KMS-11 (cell line): ENCODE data around the gene TBL1X.

ENCODE experiments used
- H2AFZ ChIP-seq: fragments of 200-600 bp; sonication (generic); 2 replicates; pipeline ENCODE4 v1.6.1; 2016; ENCODE audit warnings: antibody characterized with exemption, mixed run types, low read depth
- H3K27ac ChIP-seq: fragments of 200-600 bp; sonication (generic); 2 replicates; pipeline ENCODE4 v1.6.1; 2016; ENCODE audit warnings: mild to moderate bottlenecking, mixed run types
- H3K27me3 ChIP-seq: fragments of 200-600 bp; sonication (generic); 2 replicates; pipeline ENCODE4 v1.6.1; 2017; ENCODE audit warnings: mild to moderate bottlenecking, low read depth, mixed run types, moderate library complexity; ENCODE audit not compliant: insufficient read depth
- H3K36me3 ChIP-seq: fragments of 200-600 bp; sonication (generic); 2 replicates; pipeline ENCODE4 v1.6.1; 2017; ENCODE audit warnings: mild to moderate bottlenecking, mixed run types; ENCODE audit not compliant: insufficient read depth
- H3K4me1 ChIP-seq: fragments of 200-600 bp; sonication (generic); 2 replicates; pipeline ENCODE4 v1.6.1; 2016; ENCODE audit warnings: mild to moderate bottlenecking, low read depth, mixed run types; ENCODE audit not compliant: poor library complexity, severe bottlenecking
- H3K4me2 ChIP-seq: fragments of 200-600 bp; sonication (generic); 2 replicates; pipeline ENCODE4 v1.7.0; 2016; ENCODE audit warnings: mild to moderate bottlenecking, mixed run types
- H3K4me3 ChIP-seq: fragments of 200-600 bp; sonication (generic); IDR thresholded peaks from 2 replicates; pipeline ENCODE4 v1.6.1; 2017; ENCODE audit warnings: low read depth, low read length, mixed read lengths; ENCODE audit not compliant: insufficient read depth
- H3K79me2 ChIP-seq: fragments of 200-600 bp; sonication (generic); 2 replicates; pipeline ENCODE4 v1.6.1; 2016; ENCODE audit warnings: low read depth, mixed run types; ENCODE audit not compliant: insufficient read depth
- H3K9ac ChIP-seq: fragments of 200-600 bp; sonication (generic); 2 replicates; pipeline ENCODE4 v1.6.1; 2016; ENCODE audit warnings: mild to moderate bottlenecking, mixed run types
- H4K20me1 ChIP-seq: fragments of 200-600 bp; sonication (generic); 2 replicates; pipeline ENCODE4 v1.6.1; 2016; ENCODE audit warnings: mild to moderate bottlenecking, mixed run types; ENCODE audit not compliant: insufficient read depth
- TF ChIP-seq, protein P1 (sequence below): fragments of 200-600 bp; sonication (generic); conservative IDR thresholded peaks from 2 replicates; pipeline ENCODE4 v1.6.1; 2017; ENCODE audit warnings: low read depth, mild to moderate bottlenecking, antibody characterized with exemption, low read length, moderate library complexity, mixed read lengths

TBL1X gene

GRCh38 chrX:9486786-9487387 is 22.0 kb downstream of the TBL1X start:
- Histone ChIP-seq H3K4me1 (no peaks in the 10 kb centered on the region), H3K27ac (no peak overlapping the region), H3K9ac (no peak overlapping the region), H4K20me1 (no peaks in the 10 kb centered on the region), H3K36me3 (no peaks in the 10 kb centered on the region), H3K79me2 (peaks cover 44% of the 10 kb centered on the region; the same call in 1 of the 2 replicates), H2AFZ (no peak overlapping the region), H3K4me3 (no peak overlapping the region), H3K4me2 (no peak overlapping the region), H3K27me3 (no peaks in the 10 kb centered on the region)
- TF ChIP-seq, protein P1, sequence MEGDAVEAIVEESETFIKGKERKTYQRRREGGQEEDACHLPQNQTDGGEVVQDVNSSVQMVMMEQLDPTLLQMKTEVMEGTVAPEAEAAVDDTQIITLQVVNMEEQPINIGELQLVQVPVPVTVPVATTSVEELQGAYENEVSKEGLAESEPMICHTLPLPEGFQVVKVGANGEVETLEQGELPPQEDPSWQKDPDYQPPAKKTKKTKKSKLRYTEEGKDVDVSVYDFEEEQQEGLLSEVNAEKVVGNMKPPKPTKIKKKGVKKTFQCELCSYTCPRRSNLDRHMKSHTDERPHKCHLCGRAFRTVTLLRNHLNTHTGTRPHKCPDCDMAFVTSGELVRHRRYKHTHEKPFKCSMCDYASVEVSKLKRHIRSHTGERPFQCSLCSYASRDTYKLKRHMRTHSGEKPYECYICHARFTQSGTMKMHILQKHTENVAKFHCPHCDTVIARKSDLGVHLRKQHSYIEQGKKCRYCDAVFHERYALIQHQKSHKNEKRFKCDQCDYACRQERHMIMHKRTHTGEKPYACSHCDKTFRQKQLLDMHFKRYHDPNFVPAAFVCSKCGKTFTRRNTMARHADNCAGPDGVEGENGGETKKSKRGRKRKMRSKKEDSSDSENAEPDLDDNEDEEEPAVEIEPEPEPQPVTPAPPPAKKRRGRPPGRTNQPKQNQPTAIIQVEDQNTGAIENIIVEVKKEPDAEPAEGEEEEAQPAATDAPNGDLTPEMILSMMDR, result no peak

DNA sequence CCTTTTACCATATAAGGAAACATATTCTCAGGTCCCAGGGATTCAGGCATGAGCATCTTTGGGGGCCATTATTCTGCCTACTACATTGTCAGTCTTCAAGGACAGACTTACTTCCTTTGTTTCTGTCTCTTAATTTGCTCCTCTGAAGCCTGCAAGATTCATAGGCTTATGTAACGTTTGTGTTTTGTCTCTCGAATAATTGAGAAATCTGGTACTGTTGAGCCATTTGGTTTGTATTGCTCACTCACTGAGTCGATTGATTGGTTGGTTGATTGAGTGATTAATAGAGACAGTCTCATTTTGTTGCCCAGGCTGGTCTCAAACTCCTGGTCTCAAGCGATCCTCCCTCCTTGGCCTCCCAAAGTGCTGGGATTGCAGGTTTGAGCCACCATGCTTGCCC is 23.7 kb downstream of the TBL1X start:
- H3K36me3 ChIP-seq, result no peaks in the 10 kb centered on the region
- no peaks in the 10 kb centered on the region for H3K4me1 ChIP-seq
- H3K4me3 ChIP-seq, result no peak overlapping the region
- no peaks in the 10 kb centered on the region for H4K20me1 ChIP-seq
- TF ChIP-seq, protein P1, result no peak
- H3K9ac ChIP-seq, result no peak overlapping the region
- H3K27ac ChIP-seq, result no peak overlapping the region
- H3K27me3 ChIP-seq, result no peaks in the 10 kb centered on the region
- peaks cover 56% of the 10 kb centered on the region; the same call in 1 of the 2 replicates for H3K79me2 ChIP-seq
- H2AFZ ChIP-seq, result no peak overlapping the region
- H3K4me2 ChIP-seq, result no peak overlapping the region

GRCh38 chrX:9489234-9489633 is 24.4 kb downstream of the TBL1X start:
- peaks cover 62% of the 10 kb centered on the region; the same call in 1 of the 2 replicates for H3K79me2 ChIP-seq

DNA sequence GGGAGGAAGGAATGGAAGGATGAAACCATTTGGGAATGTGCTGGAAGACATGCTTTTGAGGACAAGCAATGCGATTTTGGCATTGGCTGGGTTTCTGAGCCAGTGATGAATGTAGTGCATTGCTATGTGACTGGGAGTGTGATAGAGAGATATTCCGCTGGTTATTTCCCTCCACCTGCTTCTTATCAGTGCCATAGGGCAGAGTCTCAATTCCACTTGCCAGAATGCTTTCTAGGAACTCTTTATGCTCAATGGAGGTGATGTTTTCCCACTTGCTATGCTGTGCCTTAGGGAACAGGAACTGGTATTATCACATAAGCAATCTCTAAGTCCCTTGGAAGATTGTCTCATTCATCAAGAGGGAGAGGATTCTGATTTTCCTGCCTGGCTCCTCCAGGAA is 28.0 kb downstream of the TBL1X start:
- Histone ChIP-seq H3K4me3 (no peak overlapping the region), H3K79me2 (peaks cover 60% of the 10 kb centered on the region; the same call in 1 of the 2 replicates), H3K27ac (no peak overlapping the region), H2AFZ (no peak overlapping the region), H3K4me2 (no peak overlapping the region), H3K4me1 (no peaks in the 10 kb centered on the region), H4K20me1 (no peaks in the 10 kb centered on the region), H3K36me3 (no peaks in the 10 kb centered on the region), H3K27me3 (no peaks in the 10 kb centered on the region), H3K9ac (no peak overlapping the region)
- TF ChIP-seq, protein P1, result no peak

More at GRCh38 chrX:9489234-9489633, 24.4 kb downstream of the TBL1X start:
- no peaks in the 10 kb centered on the region for H3K36me3 ChIP-seq
- H3K4me1 ChIP-seq, result no peaks in the 10 kb centered on the region
- no peak overlapping the region for H3K4me2 ChIP-seq
- H2AFZ ChIP-seq, result no peak overlapping the region
- no peak overlapping the region for H3K9ac ChIP-seq
- no peak overlapping the region for H3K4me3 ChIP-seq
- no peaks in the 10 kb centered on the region for H3K27me3 ChIP-seq
- H4K20me1 ChIP-seq, result no peaks in the 10 kb centered on the region
- no peak overlapping the region for H3K27ac ChIP-seq
- TF ChIP-seq, protein P1, result no peak
